ENCODE data around the gene TRIM10.
"Not testable (repeated sequence)": the region's sequence is repeated elsewhere in the genome, so short reads cannot be mapped to it uniquely, and the experiment has no call there.

Gene TRIM10

GRCh38 chr6:30127238-30128093 lies 33.5 kb downstream of the TRIM10 start:
- DNase-seq = no peak

GRCh38 chr6:30122515-30122914 lies 38.5 kb downstream of the TRIM10 start:
- no peak for DNase-seq

- no peak for DNase-seq
Observed at GRCh38 chr6:30121446-30122366, 39.3 kb downstream of the TRIM10 start.

GRCh38 chr6:30118691-30119090 lies 42.3 kb downstream of the TRIM10 start:
- not testable (repeated sequence) for DNase-seq

GRCh38 chr6:30116724-30117123 lies 44.3 kb downstream of the TRIM10 start:
- DNase-seq = no peak

GRCh38 chr6:30113841-30114240 lies 47.2 kb downstream of the TRIM10 start:
- no peak for DNase-seq

- no peak for DNase-seq
Observed at GRCh38 chr6:30113003-30113759, 47.8 kb downstream of the TRIM10 start, which contains the start of gene TRIM31. Gene TRIM31 (minus strand): TSS chr6:30113090. CDS start chr6:30112805, 285 bp downstream.

- no peak for DNase-seq
Observed at GRCh38 chr6:30112402-30112994, 48.5 kb downstream of the TRIM10 start.

- no peak for DNase-seq
Observed at GRCh38 chr6:30111266-30111856, 49.6 kb downstream of the TRIM10 start.

- DNase-seq = no peak
Observed at GRCh38 chr6:30104661-30105060, 56.4 kb downstream of the TRIM10 start.

GRCh38 chr6:30103872-30104179 lies 57.2 kb downstream of the TRIM10 start:
- DNase-seq = no peak

GRCh38 chr6:30102970-30103871 lies 57.8 kb downstream of the TRIM10 start:
- peak; percentile 73 for DNase-seq

GRCh38 chr6:30102414-30102969 lies 58.5 kb downstream of the TRIM10 start:
- no peak for DNase-seq
